ENCODE measurements around the gene ADGRF5.

- no peak for TF ChIP-seq CTCF (IDR thresholded peaks at IDR 0.05 in 8 of 11, conservative IDR thresholded peaks at IDR 0.05 in 3 of 11)
- no peak for TF ChIP-seq POLR2A (IDR thresholded peaks at IDR 0.05)
Measured at GRCh38 chr6:46903175-46903574, 18.6 kb downstream of the ADGRF5 start.
